ENCODE data around the gene C3orf70.

- TF ChIP-seq CTCF (IDR thresholded peaks at IDR 0.05) = no peak
- no peak for TF ChIP-seq EP300 (IDR thresholded peaks at IDR 0.05)
Measured at GRCh38 chr3:185112186-185112585, 40.7 kb downstream of the C3orf70 start.

Measured in suprapubic skin (tissue), 3 donors.